B cell (primary cell): ENCODE data around the gene MBTD1.

ENCODE experiments used
- EZH2 ChIP-seq: IDR thresholded peaks from 2 replicates; pipeline ENCODE4 v1.6.1; 2012; ENCODE audit warnings: borderline replicate concordance, low read depth, mild to moderate bottlenecking, moderate library complexity, low read length; ENCODE audit not compliant: insufficient read depth, poor library complexity, severe bottlenecking
- TF ChIP-seq, protein P1 (sequence below): fragments of 200-600 bp; IDR thresholded peaks from one replicate; pipeline ENCODE4 v1.8.0; 2022; ENCODE audit warnings: antibody characterized with exemption, mild to moderate bottlenecking

DNA sequence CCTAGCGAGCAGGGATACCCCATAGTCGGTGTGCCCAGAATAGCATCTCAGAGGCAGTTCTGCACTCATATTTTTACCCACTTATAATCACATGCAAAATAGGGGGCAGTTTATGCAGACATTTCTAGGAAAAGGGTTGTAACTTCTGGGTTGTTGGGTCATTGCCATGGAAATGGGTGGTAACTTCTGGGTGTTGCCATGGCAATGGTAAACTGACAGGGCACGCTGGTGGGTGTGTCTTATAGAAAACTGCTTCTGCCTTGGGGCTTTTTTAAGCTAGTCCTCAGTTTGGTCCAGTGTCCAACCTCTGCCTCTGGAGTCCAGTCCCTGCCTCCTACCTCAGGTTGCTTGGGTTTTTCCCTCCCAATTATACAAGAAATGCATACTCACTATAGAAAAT, 131.8 kb downstream of the MBTD1 start:
- no peak for TF ChIP-seq EZH2
- TF ChIP-seq, protein P1, sequence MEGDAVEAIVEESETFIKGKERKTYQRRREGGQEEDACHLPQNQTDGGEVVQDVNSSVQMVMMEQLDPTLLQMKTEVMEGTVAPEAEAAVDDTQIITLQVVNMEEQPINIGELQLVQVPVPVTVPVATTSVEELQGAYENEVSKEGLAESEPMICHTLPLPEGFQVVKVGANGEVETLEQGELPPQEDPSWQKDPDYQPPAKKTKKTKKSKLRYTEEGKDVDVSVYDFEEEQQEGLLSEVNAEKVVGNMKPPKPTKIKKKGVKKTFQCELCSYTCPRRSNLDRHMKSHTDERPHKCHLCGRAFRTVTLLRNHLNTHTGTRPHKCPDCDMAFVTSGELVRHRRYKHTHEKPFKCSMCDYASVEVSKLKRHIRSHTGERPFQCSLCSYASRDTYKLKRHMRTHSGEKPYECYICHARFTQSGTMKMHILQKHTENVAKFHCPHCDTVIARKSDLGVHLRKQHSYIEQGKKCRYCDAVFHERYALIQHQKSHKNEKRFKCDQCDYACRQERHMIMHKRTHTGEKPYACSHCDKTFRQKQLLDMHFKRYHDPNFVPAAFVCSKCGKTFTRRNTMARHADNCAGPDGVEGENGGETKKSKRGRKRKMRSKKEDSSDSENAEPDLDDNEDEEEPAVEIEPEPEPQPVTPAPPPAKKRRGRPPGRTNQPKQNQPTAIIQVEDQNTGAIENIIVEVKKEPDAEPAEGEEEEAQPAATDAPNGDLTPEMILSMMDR = no peak
